Left renal pelvis (tissue), 4 donors: Measurements from ENCODE around the gene CATSPERD. TPM values are rescaled to one million over a fixed set of nuclear protein-coding genes. Genes with fewer than 3 reads are reported as not detected.
"Not testable (repeated sequence)": the region's sequence is repeated elsewhere in the genome, so short reads cannot be mapped to it uniquely, and the experiment has no call there.

Experiments used
- DNase-seq, 4 donors: peaks; one replicate each; pipeline ENCODE4 v3.0.0-alpha.2; 2013; ENCODE audit warnings: low read depth in 4 of 4, low spot score in 3 of 4
- polyA plus RNA-seq, 4 donors: library from polyadenylated mRNA; unstranded; fragments of 120-200 nt; gene quantifications; one replicate each; pipeline ENCODE4 v1.2.1, GENCODE V29; 2013; ENCODE audit not compliant: insufficient read length in 4 of 4

Gene CATSPERD
- polyA plus RNA-seq, 4 donors, result not detected

GRCh38 chr19:5727453-5728050 is 7.1 kb downstream of the CATSPERD start:
- no peak for DNase-seq

- DNase-seq, result not testable (repeated sequence)
Measured at GRCh38 chr19:5733172-5733571, 12.7 kb downstream of the CATSPERD start.

GRCh38 chr19:5738423-5738822 is 18.0 kb downstream of the CATSPERD start:
- no peak for DNase-seq

- no peak for DNase-seq
Measured at GRCh38 chr19:5742051-5742450, 21.6 kb downstream of the CATSPERD start.

- no peak for DNase-seq
Measured at GRCh38 chr19:5743630-5744029, 23.2 kb downstream of the CATSPERD start.

- DNase-seq, result not testable (repeated sequence)
Measured at GRCh38 chr19:5744999-5745398, 24.6 kb downstream of the CATSPERD start.

- not testable (repeated sequence) for DNase-seq
Measured at GRCh38 chr19:5748920-5749319, 28.5 kb downstream of the CATSPERD start.

- no peak for DNase-seq
Measured at GRCh38 chr19:5749505-5749904, 29.1 kb downstream of the CATSPERD start.

GRCh38 chr19:5751709-5752108 is 31.3 kb downstream of the CATSPERD start:
- DNase-seq, result no peak

- DNase-seq, result no peak
Measured at GRCh38 chr19:5753743-5754142, 33.3 kb downstream of the CATSPERD start.

GRCh38 chr19:5762608-5763217 is 42.3 kb downstream of the CATSPERD start:
- DNase-seq, result no peak

GRCh38 chr19:5765220-5765619 is 44.8 kb downstream of the CATSPERD start:
- no peak for DNase-seq

- no peak for DNase-seq
Measured at GRCh38 chr19:5767949-5768348, 47.5 kb downstream of the CATSPERD start.

GRCh38 chr19:5772416-5772815 is 52.0 kb downstream of the CATSPERD start:
- no peak for DNase-seq

- no peak for DNase-seq
Measured at GRCh38 chr19:5773276-5773675, 52.8 kb downstream of the CATSPERD start.

GRCh38 chr19:5774921-5775320 is 54.5 kb downstream of the CATSPERD start:
- DNase-seq, result no peak

GRCh38 chr19:5775668-5776309 is 55.4 kb downstream of the CATSPERD start:
- no peak for DNase-seq

- DNase-seq, result no peak
Measured at GRCh38 chr19:5778402-5778801, 58.0 kb downstream of the CATSPERD start.

GRCh38 chr19:5780916-5781315 is 60.5 kb downstream of the CATSPERD start:
- DNase-seq, result not testable (repeated sequence)

- no peak for DNase-seq
Measured at GRCh38 chr19:5782322-5782721, 61.9 kb downstream of the CATSPERD start.

- no peak for DNase-seq
Measured at GRCh38 chr19:5782945-5783919, 62.8 kb downstream of the CATSPERD start.
